ENCODE results near the gene ZNF253. TPM values are rescaled to one million over a fixed set of nuclear protein-coding genes. Genes with fewer than 3 reads are reported as not detected.

ZNF253 gene
- total and polyA plus RNA-seq, 2 experiments from 2014 or later, result 31.4 to 44.7 TPM

DNA sequence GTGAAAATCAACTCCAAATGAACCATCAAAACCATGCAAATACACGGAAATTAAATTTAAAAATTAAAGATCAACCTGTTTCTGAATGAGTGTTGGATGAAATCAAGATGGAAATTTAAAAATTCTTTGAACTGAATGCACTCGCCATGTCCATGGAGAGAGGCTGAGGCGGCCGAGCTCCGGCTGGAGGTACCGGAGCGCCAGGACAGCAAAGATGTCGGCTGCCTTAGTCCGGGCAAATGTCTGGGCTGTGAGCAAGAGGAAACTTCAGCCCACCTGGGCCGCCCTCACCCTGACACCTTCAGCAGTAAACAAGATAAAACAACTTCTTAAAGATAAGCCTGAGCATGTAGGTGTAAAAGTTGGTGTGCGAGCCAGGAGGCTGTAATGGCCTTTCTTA, 38.8 kb upstream of the ZNF253 start:
- DNase-seq (ENCODE audit: low spot score) (no peak), ATAC-seq (no peak)
- H3K36me3 Mint-ChIP-seq (ENCODE audit: low read depth), result peaks cover 27% of the 10 kb centered on the region
- no peaks in the 10 kb centered on the region for H3K4me1 ChIP-seq (ENCODE audit: insufficient read depth)
- 0 out of 2 replicates have a peak, but pooled peaks cover 8% of the 10 kb centered on the region for H3K9me2 ChIP-seq (ENCODE audit: insufficient read depth)
- H3K4me1 Mint-ChIP-seq, result no peaks in the 10 kb centered on the region
- H3K36me3 ChIP-seq (ENCODE audit: insufficient read depth), result no peaks in the 10 kb centered on the region
- H3K4me2 ChIP-seq, result no peak overlapping the region
- no peak overlapping the region for H3K4me3 ChIP-seq
- H3F3A ChIP-seq (replicated peaks; ENCODE audit: low read depth), result no peaks in the 10 kb centered on the region
- H3K9me3 Mint-ChIP-seq, result peaks cover 73% of the 10 kb centered on the region
- H3K27ac Mint-ChIP-seq, result no peak overlapping the region
- no peak overlapping the region for H3K27ac ChIP-seq (ENCODE audit: low read depth)
- no peaks in the 10 kb centered on the region for H3K27me3 Mint-ChIP-seq (ENCODE audit: insufficient read depth, low read depth, poor library complexity)
- TF ChIP-seq EZH2phosphoT487 (IDR thresholded peaks at IDR 0.05; ENCODE audit: unreplicated experiment), result no peak
- no peak for TF ChIP-seq POLR2AphosphoS5 (IDR thresholded peaks at IDR 0.05; ENCODE audit: low read depth)
- no peak for TF ChIP-seq ZNF114 (CRISPR knock-in tag; IDR thresholded peaks at IDR 0.05)
- no peak for TF ChIP-seq ZNF462 (CRISPR knock-in tag; IDR thresholded peaks at IDR 0.05)
- TF ChIP-seq CREB1 (CRISPR knock-in tag; IDR thresholded peaks at IDR 0.05; ENCODE audit: low read depth), result no peak
- TF ChIP-seq ZNF331 (CRISPR knock-in tag; IDR thresholded peaks at IDR 0.05; ENCODE audit: low read depth), result no peak
- TF ChIP-seq, protein P1, sequence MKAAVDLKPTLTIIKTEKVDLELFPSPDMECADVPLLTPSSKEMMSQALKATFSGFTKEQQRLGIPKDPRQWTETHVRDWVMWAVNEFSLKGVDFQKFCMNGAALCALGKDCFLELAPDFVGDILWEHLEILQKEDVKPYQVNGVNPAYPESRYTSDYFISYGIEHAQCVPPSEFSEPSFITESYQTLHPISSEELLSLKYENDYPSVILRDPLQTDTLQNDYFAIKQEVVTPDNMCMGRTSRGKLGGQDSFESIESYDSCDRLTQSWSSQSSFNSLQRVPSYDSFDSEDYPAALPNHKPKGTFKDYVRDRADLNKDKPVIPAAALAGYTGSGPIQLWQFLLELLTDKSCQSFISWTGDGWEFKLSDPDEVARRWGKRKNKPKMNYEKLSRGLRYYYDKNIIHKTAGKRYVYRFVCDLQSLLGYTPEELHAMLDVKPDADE (IDR thresholded peaks at IDR 0.05), result no peak
- TF ChIP-seq NANOG (IDR thresholded peaks at IDR 0.05; ENCODE audit: borderline replicate concordance), result no peak
- no peak for TF ChIP-seq EZH2 (IDR thresholded peaks at IDR 0.05; ENCODE audit: low read depth, unreplicated experiment)
- TF ChIP-seq STAT1 (IDR thresholded peaks at IDR 0.05; ENCODE audit: unreplicated experiment), result no peak
- no peak for TF ChIP-seq REST (IDR thresholded peaks at IDR 0.05; ENCODE audit: unreplicated experiment)
- no peak for TF ChIP-seq JUNB (IDR thresholded peaks at IDR 0.05; ENCODE audit: unreplicated experiment)
- H4K20me1 ChIP-seq (replicated peaks; ENCODE audit: insufficient read depth), result no peaks in the 10 kb centered on the region
- H2AFZ ChIP-seq, result no peak overlapping the region
- H3K79me2 ChIP-seq (replicated peaks; ENCODE audit: insufficient read depth), result no peaks in the 10 kb centered on the region
- no peaks in the 10 kb centered on the region for H3K27me3 ChIP-seq (ENCODE audit: insufficient read depth)
- no peak overlapping the region for H3K4me3 Mint-ChIP-seq
